K562 (cell line): ENCODE measurements around the gene TMEM239. TPM values are rescaled to one million over a fixed set of nuclear protein-coding genes. Genes with fewer than 3 reads are reported as not detected.

ENCODE experiments used
- CHCHD3 ChIP-seq: fragments of 250-450 bp; sonication (Bioruptor Pico); IDR thresholded peaks from 2 replicates; pipeline ENCODE4 v2.1.2; 2022; ENCODE audit warnings: mild to moderate bottlenecking
- CREM ChIP-seq: IDR thresholded peaks from 2 replicates; pipeline ENCODE4 v1.6.1; 2014; ENCODE audit warnings: antibody characterized with exemption, low read depth
- FIP1L1 ChIP-seq: fragments of 200-400 bp; formaldehyde crosslinking; IDR thresholded peaks from 2 replicates; pipeline ENCODE4 v1.6.1; 2018; ENCODE audit warnings: mild to moderate bottlenecking, low read depth, low read length; ENCODE audit not compliant: poor library complexity, severe bottlenecking
- HMGN3 ChIP-seq: IDR thresholded peaks from 2 replicates; pipeline ENCODE4 v1.6.1; 2011; ENCODE audit warnings: borderline replicate concordance, low read depth, mild to moderate bottlenecking, mixed read lengths, low read length; ENCODE audit not compliant: insufficient read length; ENCODE audit errors: extremely low read depth
- TEAD2 ChIP-seq: fragments of 450-650 bp; IDR thresholded peaks from 2 replicates; pipeline ENCODE4 v1.6.1; 2016; ENCODE audit warnings: missing genetic modification characterization, control low read depth, missing compliant biosample characterization
- ZNF444 ChIP-seq: fragments of 250-450 bp; sonication (Bioruptor Pico); IDR thresholded peaks from 2 replicates; pipeline ENCODE4 v1.4.0; 2020; ENCODE audit warnings: mild to moderate bottlenecking, moderate library complexity
- polyA plus RNA-seq, 8 experiments: library from polyadenylated mRNA; depleted of rRNA in 4 of 8; stranded (reverse) in 5 of 8; unstranded in 3 of 8; fragments of >200 nt; fragmentation: Nextera tagmentation in 2 of 8; fragmentation: Illumina TruSeq in 1 of 8; extraction: Ambion mirVana in 2 of 8; extraction: Trizol in 1 of 8; gene quantifications; 2 replicates each; pipeline versions ENCODE4 v1.2.1 to v1.2.3, GENCODE V29; 2011 to 2014; ENCODE audit warnings: inconsistent platforms in 1 of 8, missing spikeins in 1 of 8
- total RNA-seq, 7 experiments: library from RNA; depleted of rRNA in 6 of 7; stranded (reverse); fragments of >200 nt in 6 of 7; fragmentation: Illumina TruSeq in 2 of 7; extraction: Trizol in 2 of 7; gene quantifications; 2 replicates each; pipeline versions ENCODE4 v1.2.1 to v1.2.3, GENCODE V29; 2011 to 2021; ENCODE audit warnings: low replicate concordance in 1 of 7
- TF ChIP-seq, protein P1 (sequence below): fragments of 450-650 bp; IDR thresholded peaks from 2 replicates; pipeline ENCODE4 v1.6.1; 2016; ENCODE audit warnings: low read depth
- TF ChIP-seq, protein P2 (sequence below): fragments of 450-650 bp; IDR thresholded peaks from 2 replicates; pipeline ENCODE4 v1.6.1; 2014; ENCODE audit warnings: low read depth, mild to moderate bottlenecking, moderate library complexity, borderline replicate concordance
- TF ChIP-seq, protein P3 (sequence below): IDR thresholded peaks from 2 replicates; pipeline ENCODE4 v1.6.1; 2011; ENCODE audit warnings: borderline replicate concordance, low read depth, mild to moderate bottlenecking, moderate library complexity, low read length; ENCODE audit not compliant: insufficient read depth, poor library complexity, severe bottlenecking
- TF ChIP-seq, protein P4 (sequence below): fragments of 450-650 bp; formaldehyde crosslinking; IDR thresholded peaks from 2 replicates; pipeline ENCODE4 v1.4.0; 2022; ENCODE audit warnings: missing genetic modification characterization
- TF ChIP-seq, protein P5 (sequence below): sonication (generic); formaldehyde crosslinking; IDR thresholded peaks from 2 replicates; pipeline ENCODE4 v1.9.0; 2022; ENCODE audit warnings: mild to moderate bottlenecking, missing genetic modification reagents

Gene TMEM239
- total and polyA plus RNA-seq, 9 of the 15 experiments (the other 6 are each of a cell fraction or from before 2014, with no cell fraction given): not detected

DNA sequence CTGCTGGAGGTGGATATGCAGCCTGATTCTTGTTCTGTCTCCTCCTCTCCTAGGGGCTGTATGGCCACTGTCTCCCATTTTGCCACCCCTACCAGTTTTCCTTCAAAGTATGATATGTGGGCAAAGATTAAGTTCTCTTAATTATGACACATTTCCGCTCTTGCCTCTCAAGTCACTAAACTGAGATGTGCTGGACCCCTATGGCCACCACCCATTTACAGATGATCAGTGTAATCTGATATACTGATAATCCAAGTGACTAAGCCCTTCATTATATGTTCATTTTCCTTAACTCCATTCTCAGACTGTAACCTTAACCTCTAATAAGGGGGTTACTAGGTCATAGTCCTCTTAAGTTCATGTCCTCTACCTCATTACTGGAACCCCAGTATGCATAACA, 2.1 kb upstream of the TMEM239 start (continued):
- no peak for TF ChIP-seq TEAD2 (tag)
- no peak for TF ChIP-seq FIP1L1
- TF ChIP-seq HMGN3: no peak
- no peak for TF ChIP-seq ZNF444 (CRISPR knock-in tag)
- TF ChIP-seq, protein P1, sequence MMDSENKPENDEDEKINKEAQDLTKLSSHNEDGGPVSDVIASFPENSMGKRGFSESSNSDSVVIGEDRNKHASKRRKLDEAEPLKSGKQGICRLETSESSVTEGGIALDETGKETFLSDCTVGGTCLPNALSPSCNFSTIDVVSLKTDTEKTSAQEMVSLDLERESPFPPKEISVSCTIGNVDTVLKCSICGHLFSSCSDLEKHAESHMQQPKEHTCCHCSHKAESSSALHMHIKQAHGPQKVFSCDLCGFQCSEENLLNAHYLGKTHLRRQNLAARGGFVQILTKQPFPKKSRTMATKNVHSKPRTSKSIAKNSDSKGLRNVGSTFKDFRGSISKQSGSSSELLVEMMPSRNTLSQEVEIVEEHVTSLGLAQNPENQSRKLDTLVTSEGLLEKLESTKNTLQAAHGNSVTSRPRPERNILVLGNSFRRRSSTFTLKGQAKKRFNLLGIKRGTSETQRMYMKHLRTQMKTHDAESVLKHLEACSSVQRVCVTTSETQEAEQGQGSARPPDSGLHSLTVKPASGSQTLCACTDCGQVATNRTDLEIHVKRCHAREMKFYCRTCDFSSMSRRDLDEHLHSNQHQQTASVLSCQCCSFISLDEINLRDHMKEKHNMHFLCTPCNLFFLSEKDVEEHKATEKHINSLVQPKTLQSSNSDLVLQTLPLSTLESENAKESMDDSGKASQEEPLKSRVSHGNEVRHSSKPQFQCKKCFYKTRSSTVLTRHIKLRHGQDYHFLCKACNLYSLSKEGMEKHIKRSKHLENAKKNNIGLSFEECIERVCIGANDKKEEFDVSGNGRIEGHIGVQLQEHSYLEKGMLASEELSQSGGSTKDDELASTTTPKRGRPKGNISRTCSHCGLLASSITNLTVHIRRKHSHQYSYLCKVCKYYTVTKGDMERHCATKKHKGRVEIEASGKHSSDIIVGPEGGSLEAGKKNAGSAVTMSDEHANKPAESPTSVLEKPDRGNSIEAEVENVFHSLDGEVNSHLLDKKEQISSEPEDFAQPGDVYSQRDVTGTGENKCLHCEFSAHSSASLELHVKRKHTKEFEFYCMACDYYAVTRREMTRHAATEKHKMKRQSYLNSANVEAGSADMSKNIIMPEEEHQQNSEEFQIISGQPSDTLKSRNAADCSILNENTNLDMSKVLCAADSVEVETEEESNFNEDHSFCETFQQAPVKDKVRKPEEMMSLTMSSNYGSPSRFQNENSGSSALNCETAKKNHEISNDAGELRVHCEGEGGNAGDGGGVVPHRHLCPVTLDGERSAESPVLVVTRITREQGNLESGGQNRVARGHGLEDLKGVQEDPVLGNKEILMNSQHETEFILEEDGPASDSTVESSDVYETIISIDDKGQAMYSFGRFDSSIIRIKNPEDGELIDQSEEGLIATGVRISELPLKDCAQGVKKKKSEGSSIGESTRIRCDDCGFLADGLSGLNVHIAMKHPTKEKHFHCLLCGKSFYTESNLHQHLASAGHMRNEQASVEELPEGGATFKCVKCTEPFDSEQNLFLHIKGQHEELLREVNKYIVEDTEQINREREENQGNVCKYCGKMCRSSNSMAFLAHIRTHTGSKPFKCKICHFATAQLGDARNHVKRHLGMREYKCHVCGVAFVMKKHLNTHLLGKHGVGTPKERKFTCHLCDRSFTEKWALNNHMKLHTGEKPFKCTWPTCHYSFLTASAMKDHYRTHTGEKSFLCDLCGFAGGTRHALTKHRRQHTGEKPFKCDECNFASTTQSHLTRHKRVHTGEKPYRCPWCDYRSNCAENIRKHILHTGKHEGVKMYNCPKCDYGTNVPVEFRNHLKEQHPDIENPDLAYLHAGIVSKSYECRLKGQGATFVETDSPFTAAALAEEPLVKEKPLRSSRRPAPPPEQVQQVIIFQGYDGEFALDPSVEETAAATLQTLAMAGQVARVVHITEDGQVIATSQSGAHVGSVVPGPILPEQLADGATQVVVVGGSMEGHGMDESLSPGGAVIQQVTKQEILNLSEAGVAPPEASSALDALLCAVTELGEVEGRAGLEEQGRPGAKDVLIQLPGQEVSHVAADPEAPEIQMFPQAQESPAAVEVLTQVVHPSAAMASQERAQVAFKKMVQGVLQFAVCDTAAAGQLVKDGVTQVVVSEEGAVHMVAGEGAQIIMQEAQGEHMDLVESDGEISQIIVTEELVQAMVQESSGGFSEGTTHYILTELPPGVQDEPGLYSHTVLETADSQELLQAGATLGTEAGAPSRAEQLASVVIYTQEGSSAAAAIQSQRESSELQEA: no peak
- no peak for TF ChIP-seq CHCHD3 (CRISPR knock-in tag)
- TF ChIP-seq, protein P2, sequence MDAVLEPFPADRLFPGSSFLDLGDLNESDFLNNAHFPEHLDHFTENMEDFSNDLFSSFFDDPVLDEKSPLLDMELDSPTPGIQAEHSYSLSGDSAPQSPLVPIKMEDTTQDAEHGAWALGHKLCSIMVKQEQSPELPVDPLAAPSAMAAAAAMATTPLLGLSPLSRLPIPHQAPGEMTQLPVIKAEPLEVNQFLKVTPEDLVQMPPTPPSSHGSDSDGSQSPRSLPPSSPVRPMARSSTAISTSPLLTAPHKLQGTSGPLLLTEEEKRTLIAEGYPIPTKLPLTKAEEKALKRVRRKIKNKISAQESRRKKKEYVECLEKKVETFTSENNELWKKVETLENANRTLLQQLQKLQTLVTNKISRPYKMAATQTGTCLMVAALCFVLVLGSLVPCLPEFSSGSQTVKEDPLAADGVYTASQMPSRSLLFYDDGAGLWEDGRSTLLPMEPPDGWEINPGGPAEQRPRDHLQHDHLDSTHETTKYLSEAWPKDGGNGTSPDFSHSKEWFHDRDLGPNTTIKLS: no peak
- TF ChIP-seq, protein P3, sequence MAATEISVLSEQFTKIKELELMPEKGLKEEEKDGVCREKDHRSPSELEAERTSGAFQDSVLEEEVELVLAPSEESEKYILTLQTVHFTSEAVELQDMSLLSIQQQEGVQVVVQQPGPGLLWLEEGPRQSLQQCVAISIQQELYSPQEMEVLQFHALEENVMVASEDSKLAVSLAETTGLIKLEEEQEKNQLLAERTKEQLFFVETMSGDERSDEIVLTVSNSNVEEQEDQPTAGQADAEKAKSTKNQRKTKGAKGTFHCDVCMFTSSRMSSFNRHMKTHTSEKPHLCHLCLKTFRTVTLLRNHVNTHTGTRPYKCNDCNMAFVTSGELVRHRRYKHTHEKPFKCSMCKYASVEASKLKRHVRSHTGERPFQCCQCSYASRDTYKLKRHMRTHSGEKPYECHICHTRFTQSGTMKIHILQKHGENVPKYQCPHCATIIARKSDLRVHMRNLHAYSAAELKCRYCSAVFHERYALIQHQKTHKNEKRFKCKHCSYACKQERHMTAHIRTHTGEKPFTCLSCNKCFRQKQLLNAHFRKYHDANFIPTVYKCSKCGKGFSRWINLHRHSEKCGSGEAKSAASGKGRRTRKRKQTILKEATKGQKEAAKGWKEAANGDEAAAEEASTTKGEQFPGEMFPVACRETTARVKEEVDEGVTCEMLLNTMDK: no peak
- TF ChIP-seq CREM: no peak
- TF ChIP-seq, protein P4, sequence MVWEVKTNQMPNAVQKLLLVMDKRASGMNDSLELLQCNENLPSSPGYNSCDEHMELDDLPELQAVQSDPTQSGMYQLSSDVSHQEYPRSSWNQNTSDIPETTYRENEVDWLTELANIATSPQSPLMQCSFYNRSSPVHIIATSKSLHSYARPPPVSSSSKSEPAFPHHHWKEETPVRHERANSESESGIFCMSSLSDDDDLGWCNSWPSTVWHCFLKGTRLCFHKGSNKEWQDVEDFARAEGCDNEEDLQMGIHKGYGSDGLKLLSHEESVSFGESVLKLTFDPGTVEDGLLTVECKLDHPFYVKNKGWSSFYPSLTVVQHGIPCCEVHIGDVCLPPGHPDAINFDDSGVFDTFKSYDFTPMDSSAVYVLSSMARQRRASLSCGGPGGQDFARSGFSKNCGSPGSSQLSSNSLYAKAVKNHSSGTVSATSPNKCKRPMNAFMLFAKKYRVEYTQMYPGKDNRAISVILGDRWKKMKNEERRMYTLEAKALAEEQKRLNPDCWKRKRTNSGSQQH (CRISPR knock-in tag): no peak
- TF ChIP-seq, protein P5, sequence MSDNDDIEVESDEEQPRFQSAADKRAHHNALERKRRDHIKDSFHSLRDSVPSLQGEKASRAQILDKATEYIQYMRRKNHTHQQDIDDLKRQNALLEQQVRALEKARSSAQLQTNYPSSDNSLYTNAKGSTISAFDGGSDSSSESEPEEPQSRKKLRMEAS: no peak
